A549 treated with DMSO at 1 μM for 4 hours (cell line): Measurements from ENCODE around the gene UBA52. TPM values are rescaled to one million over a fixed set of nuclear protein-coding genes. Genes with fewer than 3 reads are reported as not detected.

Experiments
- total RNA-seq: library from RNA; stranded (reverse); fragments of 200-300 nt; extraction: Qiagen RNA extraction; gene quantifications from 5 replicates; pipeline ENCODE4 v1.2.3, GENCODE V29; 2022; ENCODE audit warnings: low read depth

UBA52 gene
- 1,087 to 1,167 TPM (median 1,108 TPM) in 5 replicates for total RNA-seq

GRCh38 chr19:18571564-18572344 lies at the start of gene UBA52:
TSS of gene UBA52 (plus strand) at chr19:18571857. CDS start at chr19:18573301, 1,444 bp downstream.

GRCh38 chr19:18542941-18543813 lies 28.5 kb upstream of the UBA52 start, which contains the start of gene FKBP8:
TSS of gene FKBP8 (minus strand) at chr19:18543573. CDS start at chr19:18541970, 1,603 bp downstream.

GRCh38 chr19:18557411-18558201 lies 14.1 kb upstream of the UBA52 start, which contains the start of gene KXD1:
TSS of gene KXD1 (plus strand) at chr19:18557870. CDS start at chr19:18562057, 4,187 bp downstream.

GRCh38 chr19:18588611-18589379 lies 17.1 kb downstream of the UBA52 start, which contains the start of gene REX1BD:
TSS of gene REX1BD (plus strand) at chr19:18588798. CDS start at chr19:18588802, 4 bp downstream.

GRCh38 chr19:18606281-18607225 lies 34.9 kb downstream of the UBA52 start, which contains the start of gene CRLF1:
TSS of gene CRLF1 (minus strand) at chr19:18606799. CDS start at chr19:18606656, 143 bp downstream.

GRCh38 chr19:18612772-18613588 lies 41.3 kb downstream of the UBA52 start, which contains the start of gene TMEM59L:
TSS of gene TMEM59L (plus strand) at chr19:18612870. CDS start at chr19:18612959, 89 bp downstream.

Other genes with a start within 250 kb of the UBA52 start
- gene LSM4, start 248.8 kb upstream of the UBA52 start, total RNA-seq, result 214 to 233 TPM (median 229 TPM) in 5 replicates
- gene PGPEP1, start 231.3 kb upstream of the UBA52 start, total RNA-seq, result 2.2 to 4.3 TPM (median 3.7 TPM) in 5 replicates
- 40.6 to 72.6 TPM (median 50.5 TPM) in 5 replicates for gene GDF15, start 185.7 kb upstream of the UBA52 start, total RNA-seq
- gene LRRC25, start 174.2 kb upstream of the UBA52 start, total RNA-seq, result not detected in 5 replicates
- 42.9 to 62.5 TPM (median 44.8 TPM) in 5 replicates for gene SSBP4, start 152.5 kb upstream of the UBA52 start, total RNA-seq
- 30.2 to 44.3 TPM (median 37.1 TPM) in 5 replicates for gene ISYNA1, start 133.7 kb upstream of the UBA52 start, total RNA-seq
- 4.9 to 5.5 TPM (median 5.0 TPM) in 5 replicates for gene ELL, start 49.8 kb upstream of the UBA52 start, total RNA-seq
- gene FKBP8, start 28.3 kb upstream of the UBA52 start, total RNA-seq, result 133 to 151 TPM (median 136 TPM) in 5 replicates
- 87.9 to 111 TPM (median 98.4 TPM) in 5 replicates for gene KXD1, start 14.0 kb upstream of the UBA52 start, total RNA-seq
- gene REX1BD, start 16.9 kb downstream of the UBA52 start, total RNA-seq, result 37.0 to 53.9 TPM (median 50.4 TPM) in 5 replicates
- gene CRLF1, start 34.9 kb downstream of the UBA52 start, total RNA-seq, result 1.5 to 4.5 TPM (median 3.0 TPM) in 5 replicates
- 3.6 to 6.3 TPM (median 5.4 TPM) in 5 replicates for gene TMEM59L, start 41.0 kb downstream of the UBA52 start, total RNA-seq
- gene KLHL26, start 65.2 kb downstream of the UBA52 start, total RNA-seq, result 3.1 to 4.4 TPM (median 3.2 TPM) in 5 replicates
- gene CRTC1, start 111.8 kb downstream of the UBA52 start, total RNA-seq, result 2.2 to 5.6 TPM (median 4.6 TPM) in 5 replicates
- gene COMP, start 219.4 kb downstream of the UBA52 start, total RNA-seq, result 0.03 to 0.06 TPM (median 0.06 TPM) in 3 of 5 replicates, not detected in the others